A549 (cell line): ENCODE results near the gene KATNAL1.

Experiments
- CEBPB ChIP-seq, 2 experiments: fragments of >200 bp in 1 of 2; sonication (Bioruptor Twin) in 1 of 2; formaldehyde crosslinking in 1 of 2; IDR thresholded peaks; 2 replicates each; pipeline ENCODE4 v1.6.1; 2012 to 2016
- CHD4 ChIP-seq: fragments of 200-600 bp; sonication (generic); IDR thresholded peaks from 2 replicates; pipeline ENCODE4 v1.6.1; 2016; ENCODE audit warnings: antibody characterized with exemption, mild to moderate bottlenecking, borderline replicate concordance
- EP300 ChIP-seq, 2 experiments: fragments of >200 bp; sonication (Bioruptor Twin); formaldehyde crosslinking; IDR thresholded peaks; 2 replicates in 1 of 2; 3 replicates in 1 of 2; pipeline ENCODE4 v1.6.1; 2016 to 2017
- ESRRA ChIP-seq: fragments of 150-350 bp; IDR thresholded peaks from 2 replicates; pipeline ENCODE4 v1.6.1; 2014; ENCODE audit warnings: mild to moderate bottlenecking, low read length, borderline replicate concordance
- KDM1A ChIP-seq: fragments of 200-600 bp; sonication (generic); IDR thresholded peaks from 2 replicates; pipeline ENCODE4 v1.6.1; 2016; ENCODE audit warnings: low read depth, mild to moderate bottlenecking
- MAFK ChIP-seq: fragments of 450-650 bp; IDR thresholded peaks from 2 replicates; pipeline ENCODE4 v1.6.1; 2014; ENCODE audit not compliant: partially characterized antibody
- POLR2A ChIP-seq: IDR thresholded peaks from 2 replicates; pipeline ENCODE4 v1.6.1; 2012; ENCODE audit warnings: mild to moderate bottlenecking, low read length
- TF ChIP-seq, protein P1 (sequence below): fragments of 250-450 bp; sonication (Bioruptor Pico); IDR thresholded peaks from 2 replicates; pipeline ENCODE4 v1.5.0; 2021; ENCODE audit warnings: mild to moderate bottlenecking, moderate library complexity, borderline replicate concordance
- TF ChIP-seq, protein P2 (sequence below): fragments of >200 bp; sonication (Bioruptor Twin); formaldehyde crosslinking; IDR thresholded peaks from 3 replicates; pipeline ENCODE4 v1.5.1; 2016

DNA sequence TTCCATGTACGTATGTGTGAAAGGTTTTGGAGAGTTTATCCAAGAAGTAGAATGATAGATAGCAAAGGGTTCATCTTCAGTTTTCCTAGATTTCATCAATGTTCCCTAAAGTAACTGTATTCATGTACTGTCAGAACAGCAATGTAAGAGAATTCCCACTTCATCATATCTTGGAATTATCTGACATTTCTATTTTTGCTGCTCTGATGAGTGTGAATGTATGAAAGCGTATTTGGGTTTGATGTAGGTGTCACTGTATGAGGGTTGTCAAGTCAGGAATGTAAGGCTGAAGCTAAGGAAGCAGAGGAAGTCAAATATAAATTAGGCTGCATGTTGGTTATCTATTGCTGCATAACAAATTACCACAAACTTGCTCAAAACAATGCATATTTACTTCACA is 7.2 kb upstream of the KATNAL1 start:
- no peak for TF ChIP-seq ESRRA
- no peak for TF ChIP-seq MAFK
- TF ChIP-seq, protein P1, sequence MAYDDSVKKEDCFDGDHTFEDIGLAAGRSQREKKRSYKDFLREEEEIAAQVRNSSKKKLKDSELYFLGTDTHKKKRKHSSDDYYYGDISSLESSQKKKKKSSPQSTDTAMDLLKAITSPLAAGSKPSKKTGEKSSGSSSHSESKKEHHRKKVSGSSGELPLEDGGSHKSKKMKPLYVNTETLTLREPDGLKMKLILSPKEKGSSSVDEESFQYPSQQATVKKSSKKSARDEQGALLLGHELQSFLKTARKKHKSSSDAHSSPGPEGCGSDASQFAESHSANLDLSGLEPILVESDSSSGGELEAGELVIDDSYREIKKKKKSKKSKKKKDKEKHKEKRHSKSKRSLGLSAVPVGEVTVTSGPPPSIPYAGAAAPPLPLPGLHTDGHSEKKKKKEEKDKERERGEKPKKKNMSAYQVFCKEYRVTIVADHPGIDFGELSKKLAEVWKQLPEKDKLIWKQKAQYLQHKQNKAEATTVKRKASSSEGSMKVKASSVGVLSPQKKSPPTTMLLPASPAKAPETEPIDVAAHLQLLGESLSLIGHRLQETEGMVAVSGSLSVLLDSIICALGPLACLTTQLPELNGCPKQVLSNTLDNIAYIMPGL (CRISPR knock-in tag) = no peak
- no peak for TF ChIP-seq KDM1A
- no peak for TF ChIP-seq CHD4
- TF ChIP-seq CEBPB (IDR thresholded peaks at IDR 0.05) = no peak
- TF ChIP-seq POLR2A = no peak
- TF ChIP-seq, protein P2, sequence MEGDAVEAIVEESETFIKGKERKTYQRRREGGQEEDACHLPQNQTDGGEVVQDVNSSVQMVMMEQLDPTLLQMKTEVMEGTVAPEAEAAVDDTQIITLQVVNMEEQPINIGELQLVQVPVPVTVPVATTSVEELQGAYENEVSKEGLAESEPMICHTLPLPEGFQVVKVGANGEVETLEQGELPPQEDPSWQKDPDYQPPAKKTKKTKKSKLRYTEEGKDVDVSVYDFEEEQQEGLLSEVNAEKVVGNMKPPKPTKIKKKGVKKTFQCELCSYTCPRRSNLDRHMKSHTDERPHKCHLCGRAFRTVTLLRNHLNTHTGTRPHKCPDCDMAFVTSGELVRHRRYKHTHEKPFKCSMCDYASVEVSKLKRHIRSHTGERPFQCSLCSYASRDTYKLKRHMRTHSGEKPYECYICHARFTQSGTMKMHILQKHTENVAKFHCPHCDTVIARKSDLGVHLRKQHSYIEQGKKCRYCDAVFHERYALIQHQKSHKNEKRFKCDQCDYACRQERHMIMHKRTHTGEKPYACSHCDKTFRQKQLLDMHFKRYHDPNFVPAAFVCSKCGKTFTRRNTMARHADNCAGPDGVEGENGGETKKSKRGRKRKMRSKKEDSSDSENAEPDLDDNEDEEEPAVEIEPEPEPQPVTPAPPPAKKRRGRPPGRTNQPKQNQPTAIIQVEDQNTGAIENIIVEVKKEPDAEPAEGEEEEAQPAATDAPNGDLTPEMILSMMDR = no peak
- no peak for TF ChIP-seq EP300 (IDR thresholded peaks at IDR 0.05)
